GM18868 (cell line): Measurements from ENCODE around the gene RAI1.

Source experiments
- ATAC-seq: cut with Tn5 transposase; IDR thresholded peaks from one replicate; pipeline ENCODE4 v1.9.1; 2021; ENCODE audit warnings: mild to moderate bottlenecking, moderate library complexity; ENCODE audit not compliant: unreplicated experiment

The RAI1 gene

DNA sequence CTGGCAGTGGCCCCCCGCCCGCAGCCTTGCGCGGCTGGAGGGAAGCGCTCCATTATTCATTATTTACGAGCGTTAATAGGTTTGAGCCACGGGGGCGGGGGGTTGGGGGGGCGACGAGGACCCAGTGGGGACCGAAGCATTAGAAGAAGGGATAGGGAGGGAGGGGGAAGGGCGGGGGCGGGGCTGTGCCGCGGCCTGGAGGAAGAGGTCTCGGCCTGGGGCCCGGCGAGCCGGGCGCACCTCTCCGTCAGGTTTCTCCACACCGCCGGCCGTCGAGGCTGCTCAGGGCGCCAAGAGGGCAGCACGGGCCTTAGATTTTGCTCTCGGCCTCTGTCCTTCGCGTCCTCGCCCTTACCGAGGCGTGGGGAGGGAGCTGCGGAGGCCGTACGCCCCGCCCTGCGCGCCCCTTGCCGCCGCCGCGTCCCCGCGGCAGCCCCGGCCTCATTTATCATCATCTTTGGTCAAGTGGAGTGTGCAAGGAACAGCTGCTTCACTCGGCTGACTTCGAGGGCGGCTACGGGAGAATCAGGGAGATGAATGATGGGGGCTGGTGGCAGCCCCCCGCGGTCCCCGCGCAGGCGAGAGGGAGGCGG lies 101.4 kb downstream of the RAI1 start:
- no peak for ATAC-seq

DNA sequence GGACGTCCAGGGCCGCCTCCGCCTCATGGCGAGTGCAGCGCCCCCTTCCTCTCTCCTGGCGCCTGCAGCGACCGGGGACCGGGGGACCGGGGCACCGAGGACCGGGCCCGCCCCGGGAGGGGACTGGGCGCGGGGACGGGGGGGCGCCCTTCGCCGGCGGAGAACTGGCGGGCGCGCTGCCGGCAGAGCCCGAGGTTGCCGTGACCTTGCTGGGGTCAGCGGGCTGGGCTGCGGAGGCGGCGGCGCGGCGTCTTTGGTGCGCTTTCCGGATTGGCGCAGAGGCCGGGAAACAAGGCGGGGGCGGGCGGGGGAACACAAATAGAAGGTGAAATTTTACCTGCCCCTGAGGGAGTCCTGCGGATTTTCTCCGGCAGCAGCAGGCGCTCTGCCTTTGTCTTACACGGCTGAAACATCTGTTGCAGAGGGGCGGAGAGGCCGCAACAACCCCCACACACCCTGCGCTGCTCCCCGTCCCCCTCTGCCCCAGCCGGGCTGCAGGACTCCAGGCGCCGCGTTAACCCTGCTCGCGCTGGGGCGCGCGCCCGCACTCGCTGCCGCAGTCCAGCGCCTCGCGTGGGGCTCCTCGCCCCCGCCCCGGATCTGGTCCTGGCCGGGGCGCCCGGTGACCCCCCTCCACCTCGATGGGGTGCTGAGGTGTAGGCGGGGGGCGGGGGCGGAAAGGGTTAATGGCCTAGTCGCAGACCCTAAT lies 102.0 kb downstream of the RAI1 start:
- ATAC-seq: no peak

DNA sequence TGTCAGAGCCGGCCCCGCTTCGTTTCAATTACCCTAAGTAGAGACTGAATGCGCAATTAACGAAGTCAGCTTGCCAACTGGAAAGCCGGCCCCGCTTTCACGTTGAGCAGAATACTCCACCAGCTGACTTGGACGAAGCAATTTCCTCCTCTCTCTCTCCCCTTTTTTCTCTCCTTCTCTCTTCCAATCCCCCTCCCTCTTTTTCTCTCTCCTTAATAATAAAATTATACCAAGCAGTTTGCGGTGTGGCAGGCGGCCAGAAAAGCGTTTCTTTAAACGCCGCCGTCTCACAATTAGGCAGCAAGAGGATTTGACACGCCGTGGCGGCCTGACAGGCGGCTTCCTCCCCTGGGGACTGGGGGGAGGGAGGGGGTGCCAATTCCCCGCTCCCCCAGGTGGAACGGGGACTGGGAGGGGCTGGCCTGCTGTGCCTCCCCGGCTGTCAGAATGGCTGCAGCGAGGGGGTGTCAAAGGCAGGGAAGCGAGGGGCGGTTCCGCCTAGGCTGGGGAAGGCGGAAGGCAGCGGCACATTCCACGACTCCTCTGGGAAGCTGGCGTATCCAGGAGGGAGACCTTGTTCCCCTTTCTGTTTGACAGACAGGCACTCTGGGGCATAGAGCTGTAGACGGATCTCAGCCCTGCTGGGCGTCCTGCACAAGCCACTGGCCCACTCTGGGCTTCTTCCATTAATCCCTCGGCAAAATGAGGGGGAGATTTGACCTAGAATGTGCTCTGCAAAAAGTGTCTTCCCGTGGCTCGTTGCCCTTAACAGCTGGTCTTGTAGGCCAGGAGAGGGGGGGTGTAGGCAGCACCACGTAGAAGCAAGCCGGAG lies 102.8 kb downstream of the RAI1 start:
- ATAC-seq: no peak

DNA sequence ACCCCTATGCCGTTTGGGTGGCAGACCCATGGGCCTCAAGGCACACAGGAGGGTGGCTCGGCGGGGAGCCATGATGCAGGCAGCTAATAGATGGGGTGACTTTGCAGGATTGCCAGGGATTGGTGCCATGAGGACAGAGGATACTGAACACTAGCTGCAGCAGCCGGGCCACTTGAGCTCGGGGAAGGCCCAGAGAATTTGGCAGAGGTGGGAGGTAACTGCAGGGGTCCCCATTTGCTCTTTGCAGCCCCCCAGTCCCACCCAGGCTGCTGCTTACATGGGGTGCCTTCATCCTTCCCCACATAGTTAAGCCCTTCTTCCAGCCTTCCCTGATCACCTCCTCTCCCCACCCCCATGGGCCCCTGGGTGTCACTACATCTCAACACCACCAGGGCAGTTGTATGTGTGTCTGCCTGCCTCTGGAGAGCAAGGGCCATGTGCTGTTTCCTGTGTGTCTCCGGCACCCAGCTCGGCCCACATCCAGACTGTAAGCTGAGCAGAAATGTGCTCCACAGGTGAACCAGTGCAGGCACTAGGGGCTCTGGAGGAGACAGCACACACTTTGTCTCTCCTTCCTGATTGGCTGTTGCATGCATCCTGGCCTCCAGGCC lies 103.5 kb downstream of the RAI1 start:
- ATAC-seq: no peak

DNA sequence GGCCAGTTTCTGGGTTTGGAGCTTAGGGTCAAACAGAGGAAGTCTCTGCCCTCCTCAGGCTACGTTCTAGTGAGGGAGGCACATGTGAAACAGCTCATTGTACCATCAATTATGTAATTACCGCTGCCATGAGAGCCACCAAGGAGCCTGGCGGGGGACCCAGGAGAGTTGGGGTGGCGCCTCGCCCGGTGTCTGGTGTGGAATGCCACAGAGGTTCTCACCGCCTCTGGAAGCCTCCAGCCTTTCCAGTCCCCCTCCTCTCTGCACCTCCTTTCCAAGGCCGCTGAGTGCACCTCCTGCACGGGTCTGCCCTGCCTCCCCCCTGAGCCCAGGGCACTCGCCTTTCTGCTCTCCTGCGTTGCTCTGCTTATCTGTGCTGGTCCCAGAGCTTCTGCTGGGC lies 104.1 kb downstream of the RAI1 start:
- ATAC-seq: no peak

DNA sequence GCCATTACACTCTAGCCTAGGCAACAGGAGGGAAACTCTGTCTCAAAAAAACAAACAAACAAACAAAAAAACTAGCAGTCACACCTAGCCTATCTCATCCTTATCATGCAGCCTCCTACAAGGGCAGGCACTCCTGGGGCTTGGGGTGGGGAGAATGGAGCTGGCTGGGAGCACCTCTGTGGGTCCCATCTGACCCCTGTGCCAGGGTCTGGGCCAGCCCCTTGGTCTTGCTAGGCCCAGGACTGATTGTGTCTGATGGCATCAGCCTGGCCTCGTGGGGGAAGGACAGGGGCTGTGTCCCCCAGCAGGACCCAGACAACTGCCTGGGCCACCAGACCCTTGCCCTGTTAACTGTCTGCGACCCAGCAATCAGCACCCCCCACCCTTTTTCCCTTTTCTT lies 105.7 kb downstream of the RAI1 start:
- ATAC-seq: no peak

DNA sequence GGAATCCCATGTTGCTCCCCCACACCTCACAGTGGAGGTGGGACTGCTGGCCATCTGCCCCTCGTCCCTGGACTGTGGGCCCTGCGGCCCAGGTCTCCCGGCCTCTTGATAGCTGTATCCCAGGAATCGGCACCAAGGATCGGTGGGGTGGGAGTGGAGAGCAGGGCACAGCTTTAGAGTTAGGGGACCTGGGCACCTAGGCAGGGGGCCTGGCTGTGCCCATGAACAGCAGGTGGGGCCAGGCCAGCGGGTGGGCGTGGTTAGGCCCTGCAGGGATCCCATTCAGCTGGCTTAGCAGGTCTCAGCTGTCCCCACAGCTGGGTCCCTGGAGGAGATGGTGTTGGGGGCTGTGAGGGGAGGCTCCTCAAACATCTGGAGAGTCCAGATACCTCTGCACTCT lies 106.3 kb downstream of the RAI1 start:
- ATAC-seq: no peak

DNA sequence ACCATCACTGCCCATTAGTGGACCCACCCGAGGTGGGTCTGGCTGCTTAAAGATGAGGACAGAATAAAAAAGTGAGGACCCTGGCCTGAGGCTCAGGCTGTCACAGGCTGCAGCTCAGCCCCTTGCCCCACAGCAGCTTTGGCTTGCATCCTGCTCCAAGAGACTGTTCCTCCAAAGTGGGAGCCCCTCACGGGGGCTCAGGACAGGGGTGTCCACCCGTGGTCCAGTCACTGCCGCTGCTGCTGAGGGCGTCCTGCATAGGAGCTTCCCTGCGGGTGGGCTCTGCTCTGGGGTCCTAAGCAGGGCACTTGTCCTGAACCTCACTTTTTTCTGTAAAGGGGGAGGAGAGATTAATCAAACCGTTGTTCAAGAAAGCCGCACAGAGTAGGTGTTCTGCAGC lies 107.7 kb downstream of the RAI1 start:
- no peak for ATAC-seq

DNA sequence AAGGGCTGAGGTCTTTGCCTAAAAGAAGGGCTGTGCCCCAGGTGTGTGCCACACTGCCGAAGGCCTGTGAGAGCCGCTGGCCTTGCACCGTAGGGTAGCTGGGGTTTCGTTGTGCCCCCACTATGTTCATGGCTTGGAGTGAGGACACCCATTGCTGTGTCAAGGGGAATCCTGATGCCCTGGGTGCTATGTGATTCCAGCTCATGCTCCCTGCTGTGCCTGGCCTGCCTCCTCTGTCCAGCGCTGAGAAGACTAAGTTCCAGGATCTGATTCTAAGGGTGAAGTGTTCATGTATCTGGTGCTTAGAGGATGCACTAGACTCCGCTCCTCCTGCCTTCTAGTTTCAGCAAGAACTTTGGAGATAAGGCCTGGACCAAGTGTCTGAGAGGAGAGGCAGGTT lies 108.2 kb downstream of the RAI1 start:
- no peak for ATAC-seq

DNA sequence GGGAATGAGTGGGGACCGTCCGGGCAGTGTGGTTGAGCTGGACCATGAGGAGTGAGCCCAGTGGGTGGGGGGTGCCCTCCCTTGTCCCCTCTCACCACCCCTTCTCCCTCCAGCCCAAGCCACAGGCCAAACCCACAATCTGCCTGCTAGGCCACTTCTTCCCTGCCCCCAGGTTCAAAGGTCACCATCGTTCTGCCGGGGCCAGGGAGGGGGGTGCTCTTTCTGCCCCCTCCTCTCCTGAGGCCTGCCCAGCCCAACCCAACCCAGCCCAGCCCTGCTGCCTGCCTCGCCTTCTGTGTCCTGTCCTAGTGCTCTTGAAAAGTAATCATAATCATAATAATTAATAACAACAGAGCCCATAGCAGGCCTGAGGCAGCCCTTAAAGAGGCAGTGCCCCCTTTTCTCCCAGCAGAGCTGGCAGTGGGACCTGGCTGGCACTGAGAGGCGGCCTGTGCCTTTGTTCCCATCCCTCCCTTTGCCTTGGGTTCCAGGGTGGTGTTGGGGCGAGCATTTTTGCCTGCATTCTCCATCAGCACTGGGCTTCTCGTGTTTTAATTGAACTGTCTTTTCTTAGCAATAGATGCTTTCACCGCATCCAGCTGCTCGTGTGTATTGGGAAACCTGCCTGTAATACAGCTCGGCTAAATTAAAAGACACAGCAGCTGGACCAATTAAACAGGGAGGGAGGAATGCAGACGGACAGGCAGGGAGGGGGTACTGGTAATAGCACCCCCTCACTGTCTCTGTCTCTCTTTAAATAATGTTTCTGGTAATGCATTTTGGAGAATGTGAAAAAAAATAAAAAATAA lies 108.8 kb downstream of the RAI1 start:
- ATAC-seq: no peak

DNA sequence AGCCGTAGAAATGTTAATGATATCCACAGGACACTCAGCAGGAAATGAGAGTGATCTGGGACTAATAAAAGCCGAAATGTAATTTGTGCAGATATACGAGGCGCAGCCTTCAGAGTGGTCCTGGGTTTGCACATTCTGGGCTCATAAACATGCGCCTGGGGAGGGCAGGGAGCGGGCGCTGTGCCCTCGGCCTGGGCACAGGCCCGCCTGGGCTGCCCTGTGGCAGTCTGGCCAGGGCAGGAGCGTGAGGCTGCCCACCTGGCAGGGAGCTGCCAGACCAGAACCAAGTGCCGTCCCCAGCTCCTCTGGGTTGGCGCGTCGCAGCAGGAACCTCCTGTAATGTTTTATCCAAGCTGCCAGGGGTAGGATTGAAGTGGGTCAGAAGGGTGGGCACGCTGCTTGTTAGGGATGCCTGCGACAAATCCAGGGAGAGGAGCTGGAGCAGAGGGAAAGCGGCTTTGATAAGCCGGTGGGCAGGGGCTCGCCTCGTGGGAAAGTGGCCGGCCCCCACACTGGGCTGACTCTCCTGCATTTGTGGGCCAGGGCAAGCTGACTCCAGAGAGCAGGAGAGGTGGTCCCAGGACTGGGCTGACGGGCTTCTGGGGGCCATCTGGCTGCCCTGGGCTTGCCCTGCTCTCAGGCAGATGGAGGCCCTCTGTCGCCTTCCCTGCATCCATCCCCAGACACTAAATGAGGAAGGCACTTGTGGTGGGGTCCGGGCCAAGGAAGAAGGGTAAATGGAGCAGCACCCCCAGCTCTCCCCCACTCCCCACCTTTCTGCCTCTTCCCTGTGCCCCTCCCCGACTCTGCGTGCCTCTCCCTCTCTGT lies 109.6 kb downstream of the RAI1 start:
- ATAC-seq: no peak

DNA sequence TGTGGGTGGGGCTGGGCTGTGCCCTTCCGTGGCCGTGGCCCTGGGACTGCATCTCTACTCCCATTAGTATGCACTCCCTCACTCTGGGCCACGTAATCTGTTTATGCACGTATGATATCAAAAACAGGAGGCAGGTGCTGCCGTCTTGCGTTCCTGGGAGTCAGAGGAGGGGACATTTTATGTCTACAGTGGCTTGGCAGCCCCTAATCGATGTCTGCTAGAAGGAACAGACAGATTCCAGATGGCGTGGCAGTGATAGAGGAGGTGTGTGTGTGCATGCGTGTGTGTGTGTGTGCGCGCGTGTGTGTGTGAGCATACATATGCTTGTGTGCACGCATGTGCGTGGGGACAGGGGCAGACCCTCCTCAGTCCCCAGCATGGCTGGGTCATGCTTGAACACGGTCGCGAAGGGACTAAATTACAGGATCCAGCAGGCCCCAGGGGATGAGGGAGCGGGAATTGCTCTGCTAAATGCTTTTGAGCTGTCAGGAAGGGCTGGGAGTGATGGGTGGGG lies 110.8 kb downstream of the RAI1 start:
- ATAC-seq: no peak

DNA sequence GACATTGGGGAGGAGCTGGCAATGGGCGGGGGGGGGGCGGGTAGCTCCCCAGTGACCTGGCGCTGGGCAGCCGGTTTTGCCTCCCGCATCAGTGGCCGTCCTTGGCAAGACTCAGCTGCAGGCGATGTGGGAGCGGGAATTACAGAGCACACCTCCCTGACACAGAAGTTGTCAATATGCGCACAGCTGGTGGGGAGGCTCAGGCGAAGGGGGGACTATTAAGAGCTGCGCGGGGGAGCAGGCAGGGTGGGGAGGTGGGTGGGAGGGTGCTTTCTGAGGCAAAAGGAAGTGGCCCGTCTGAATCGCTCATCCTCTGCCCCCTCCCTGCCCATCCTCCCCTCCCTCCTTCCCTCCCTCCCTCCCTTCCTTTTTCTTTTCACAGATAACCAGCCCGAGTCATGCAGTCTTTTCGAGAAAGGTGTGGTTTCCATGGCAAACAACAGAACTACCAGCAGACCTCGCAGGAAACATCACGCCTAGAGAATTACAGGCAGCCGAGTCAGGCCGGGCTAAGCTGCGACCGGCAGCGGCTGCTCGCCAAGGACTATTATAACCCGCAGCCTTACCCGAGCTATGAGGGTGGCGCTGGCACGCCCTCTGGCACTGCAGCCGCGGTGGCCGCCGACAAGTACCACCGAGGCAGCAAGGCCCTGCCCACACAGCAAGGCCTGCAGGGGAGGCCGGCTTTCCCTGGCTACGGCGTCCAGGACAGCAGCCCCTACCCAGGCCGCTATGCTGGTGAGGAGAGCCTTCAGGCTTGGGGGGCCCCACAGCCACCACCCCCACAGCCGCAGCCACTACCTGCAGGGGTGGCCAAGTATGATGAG lies 111.5 kb downstream of the RAI1 start:
- peak; percentile 60 for ATAC-seq

DNA sequence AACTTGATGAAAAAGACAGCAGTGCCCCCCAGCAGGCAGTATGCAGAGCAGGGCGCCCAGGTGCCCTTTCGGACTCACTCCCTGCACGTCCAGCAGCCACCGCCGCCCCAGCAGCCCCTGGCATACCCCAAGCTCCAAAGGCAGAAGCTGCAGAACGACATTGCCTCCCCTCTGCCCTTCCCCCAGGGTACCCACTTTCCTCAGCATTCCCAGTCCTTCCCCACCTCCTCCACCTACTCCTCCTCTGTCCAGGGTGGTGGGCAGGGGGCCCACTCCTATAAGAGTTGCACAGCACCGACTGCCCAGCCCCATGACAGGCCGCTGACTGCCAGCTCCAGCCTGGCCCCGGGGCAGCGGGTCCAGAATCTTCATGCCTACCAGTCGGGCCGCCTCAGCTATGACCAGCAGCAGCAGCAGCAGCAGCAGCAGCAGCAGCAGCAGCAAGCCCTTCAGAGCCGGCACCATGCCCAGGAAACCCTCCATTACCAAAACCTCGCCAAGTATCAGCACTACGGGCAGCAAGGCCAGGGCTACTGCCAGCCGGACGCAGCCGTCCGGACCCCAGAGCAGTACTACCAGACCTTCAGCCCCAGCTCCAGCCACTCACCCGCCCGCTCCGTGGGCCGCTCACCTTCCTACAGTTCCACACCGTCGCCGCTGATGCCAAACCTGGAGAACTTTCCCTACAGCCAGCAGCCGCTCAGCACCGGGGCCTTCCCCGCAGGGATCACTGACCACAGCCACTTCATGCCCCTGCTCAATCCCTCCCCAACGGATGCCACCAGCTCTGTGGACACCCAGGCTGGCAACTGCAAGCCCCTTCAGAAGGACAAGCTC lies 112.3 kb downstream of the RAI1 start:
- ATAC-seq: no peak

DNA sequence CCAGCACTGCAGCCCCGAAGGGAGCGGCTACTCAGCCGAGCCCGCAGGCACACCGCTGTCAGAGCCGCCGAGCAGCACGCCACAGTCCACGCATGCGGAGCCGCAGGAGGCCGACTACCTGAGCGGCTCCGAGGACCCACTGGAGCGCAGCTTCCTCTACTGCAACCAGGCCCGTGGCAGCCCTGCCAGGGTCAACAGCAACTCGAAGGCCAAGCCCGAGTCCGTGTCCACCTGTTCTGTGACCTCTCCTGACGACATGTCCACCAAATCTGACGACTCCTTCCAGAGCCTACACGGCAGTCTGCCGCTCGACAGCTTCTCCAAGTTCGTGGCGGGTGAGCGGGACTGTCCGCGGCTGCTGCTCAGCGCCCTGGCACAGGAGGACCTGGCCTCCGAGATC lies 113.1 kb downstream of the RAI1 start:
- ATAC-seq: no peak

DNA sequence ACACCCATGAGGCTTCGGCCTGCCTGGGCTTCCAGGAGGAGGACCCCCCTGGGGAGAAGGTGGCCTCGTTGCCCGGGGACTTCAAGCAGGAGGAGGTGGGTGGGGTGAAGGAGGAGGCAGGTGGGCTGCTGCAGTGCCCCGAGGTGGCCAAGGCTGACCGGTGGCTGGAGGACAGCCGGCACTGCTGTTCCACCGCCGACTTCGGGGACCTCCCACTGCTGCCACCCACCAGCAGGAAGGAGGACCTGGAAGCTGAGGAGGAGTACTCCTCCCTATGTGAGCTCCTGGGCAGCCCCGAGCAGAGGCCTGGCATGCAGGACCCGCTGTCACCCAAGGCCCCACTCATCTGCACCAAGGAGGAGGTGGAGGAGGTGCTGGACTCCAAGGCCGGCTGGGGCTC lies 114.0 kb downstream of the RAI1 start:
- ATAC-seq: no peak

DNA sequence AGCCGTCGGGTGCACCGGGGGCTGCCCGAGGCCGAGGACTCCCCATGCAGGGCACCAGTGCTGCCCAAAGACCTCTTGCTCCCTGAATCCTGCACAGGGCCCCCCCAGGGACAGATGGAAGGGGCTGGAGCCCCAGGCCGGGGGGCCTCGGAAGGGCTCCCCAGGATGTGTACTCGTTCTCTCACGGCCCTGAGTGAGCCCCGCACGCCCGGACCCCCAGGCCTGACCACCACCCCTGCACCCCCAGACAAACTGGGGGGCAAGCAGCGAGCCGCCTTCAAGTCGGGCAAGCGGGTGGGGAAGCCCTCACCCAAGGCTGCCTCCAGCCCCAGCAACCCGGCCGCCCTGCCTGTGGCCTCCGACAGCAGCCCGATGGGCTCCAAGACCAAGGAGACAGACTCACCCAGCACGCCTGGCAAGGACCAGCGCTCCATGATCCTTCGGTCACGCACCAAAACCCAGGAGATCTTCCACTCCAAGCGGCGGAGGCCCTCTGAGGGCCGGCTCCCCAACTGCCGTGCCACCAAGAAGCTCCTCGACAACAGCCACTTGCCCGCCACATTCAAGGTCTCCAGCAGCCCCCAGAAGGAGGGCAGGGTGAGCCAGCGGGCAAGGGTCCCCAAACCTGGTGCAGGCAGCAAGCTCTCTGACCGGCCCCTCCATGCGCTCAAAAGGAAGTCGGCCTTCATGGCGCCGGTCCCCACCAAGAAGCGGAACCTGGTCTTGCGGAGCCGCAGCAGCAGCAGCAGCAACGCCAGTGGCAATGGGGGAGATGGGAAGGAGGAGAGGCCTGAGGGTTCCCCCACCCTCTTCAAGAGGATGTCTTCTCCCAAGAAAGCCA lies 114.9 kb downstream of the RAI1 start:
- ATAC-seq: no peak
